Rectal smooth muscle tissue (tissue), 1 donor: ENCODE measurements around the gene SNX11.

Experiments
- H3K27ac ChIP-seq: one replicate; pipeline ENCODE4 v1.7.0; 2013; ENCODE audit warnings: low read depth, low read length, inconsistent platforms
- H3K27me3 ChIP-seq: one replicate; pipeline ENCODE4 v1.7.0; 2013; ENCODE audit warnings: low read length; ENCODE audit not compliant: control insufficient read depth, insufficient read depth
- H3K36me3 ChIP-seq: one replicate; pipeline ENCODE4 v1.7.0; 2013; ENCODE audit warnings: low read length; ENCODE audit not compliant: control insufficient read depth, insufficient read depth
- H3K4me1 ChIP-seq: one replicate; pipeline ENCODE4 v1.7.0; 2013; ENCODE audit warnings: low read length; ENCODE audit not compliant: control insufficient read depth, insufficient read depth
- H3K4me3 ChIP-seq: one replicate; pipeline ENCODE4 v1.7.0; 2013; ENCODE audit warnings: low read length
- H3K9ac ChIP-seq: one replicate; pipeline ENCODE4 v1.7.0; 2013; ENCODE audit warnings: low read length

SNX11 gene

DNA sequence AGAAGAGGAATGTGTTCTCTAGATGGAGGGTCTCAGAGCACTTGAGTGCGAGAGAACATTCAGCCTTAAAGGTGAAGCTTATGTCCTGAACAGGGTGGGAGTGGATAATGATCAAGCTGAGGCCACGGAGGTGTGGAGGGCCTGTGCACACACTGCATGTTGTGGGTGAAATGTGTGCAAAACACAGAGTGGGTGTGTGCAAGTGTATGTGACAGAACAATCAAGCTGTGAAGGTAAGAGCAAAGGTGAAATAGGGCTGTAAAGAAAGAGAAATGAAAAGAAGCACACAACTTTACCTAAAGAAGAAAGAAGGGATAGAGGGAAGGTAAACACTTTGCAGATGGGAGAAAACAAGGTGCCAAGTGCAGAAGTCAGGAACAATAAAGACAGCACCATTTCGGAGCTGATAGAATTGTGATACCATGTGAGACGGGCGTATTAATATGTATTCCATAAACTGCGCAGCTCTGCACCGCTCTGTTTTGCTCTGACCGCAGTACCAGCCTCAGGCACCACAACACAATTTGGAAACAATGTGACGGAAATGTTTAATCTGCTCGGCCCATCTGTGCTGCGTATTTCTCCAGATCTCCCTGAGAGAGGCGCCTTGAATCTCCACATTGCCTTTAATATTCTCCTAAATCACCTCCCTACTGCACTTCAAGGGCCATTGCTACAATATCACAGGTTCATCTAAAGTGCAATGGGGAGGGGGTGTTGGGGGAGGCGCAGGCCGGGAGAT is 40.6 kb downstream of the SNX11 start:
- Histone ChIP-seq H3K27me3 (peaks cover 5% of the 10 kb centered on the region), H3K9ac (no peak overlapping the region), H3K4me1 (no peaks in the 10 kb centered on the region), H3K4me3 (no peak overlapping the region), H3K36me3 (no peaks in the 10 kb centered on the region), H3K27ac (no peak overlapping the region)

DNA sequence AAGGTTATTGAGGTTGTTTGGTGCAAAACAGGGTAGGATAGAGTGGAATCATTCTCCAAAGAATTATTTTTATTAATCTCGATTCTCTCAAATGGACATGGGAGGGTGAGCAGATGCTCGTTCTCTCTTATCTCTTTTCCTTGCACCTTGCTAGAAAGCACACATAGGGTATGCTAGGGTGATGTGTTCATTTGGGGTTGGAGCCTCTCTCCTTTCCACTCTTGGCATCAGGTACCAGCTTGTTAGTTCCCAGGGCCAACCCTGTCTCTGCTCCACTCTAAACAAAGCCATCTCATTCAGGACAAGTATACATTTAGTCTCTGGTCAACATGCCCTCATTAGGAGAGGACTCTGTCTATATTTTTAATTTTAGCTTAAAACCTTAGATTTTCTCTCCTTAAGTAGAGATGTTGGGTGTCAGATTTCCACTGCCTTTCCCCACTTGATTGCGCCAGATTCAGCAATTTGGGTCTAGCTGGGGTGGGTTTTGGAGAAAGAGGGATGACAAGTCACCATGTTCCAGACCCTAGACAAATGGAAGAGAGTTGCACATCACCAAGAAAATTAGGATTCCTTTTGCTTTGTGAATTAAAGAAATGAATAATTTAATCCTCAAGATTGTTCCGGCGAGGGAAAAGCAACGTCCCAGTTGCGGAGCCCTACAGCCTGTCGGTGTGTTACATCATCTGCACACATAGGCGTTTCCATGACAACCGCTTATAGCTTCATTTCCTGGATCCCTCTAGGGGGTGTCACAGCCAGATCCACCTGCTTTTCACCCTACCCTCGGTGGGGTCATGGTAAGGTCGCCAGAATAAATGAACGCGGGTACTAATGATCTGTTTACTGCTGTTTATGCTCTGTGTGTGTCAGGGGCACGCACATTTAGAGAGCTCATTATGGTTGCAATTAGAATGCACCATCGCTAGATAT is 41.6 kb downstream of the SNX11 start:
- Histone ChIP-seq H3K9ac (no peak overlapping the region), H3K36me3 (no peaks in the 10 kb centered on the region), H3K27me3 (peaks cover 5% of the 10 kb centered on the region), H3K27ac (no peak overlapping the region), H3K4me3 (no peak overlapping the region), H3K4me1 (no peaks in the 10 kb centered on the region)

DNA sequence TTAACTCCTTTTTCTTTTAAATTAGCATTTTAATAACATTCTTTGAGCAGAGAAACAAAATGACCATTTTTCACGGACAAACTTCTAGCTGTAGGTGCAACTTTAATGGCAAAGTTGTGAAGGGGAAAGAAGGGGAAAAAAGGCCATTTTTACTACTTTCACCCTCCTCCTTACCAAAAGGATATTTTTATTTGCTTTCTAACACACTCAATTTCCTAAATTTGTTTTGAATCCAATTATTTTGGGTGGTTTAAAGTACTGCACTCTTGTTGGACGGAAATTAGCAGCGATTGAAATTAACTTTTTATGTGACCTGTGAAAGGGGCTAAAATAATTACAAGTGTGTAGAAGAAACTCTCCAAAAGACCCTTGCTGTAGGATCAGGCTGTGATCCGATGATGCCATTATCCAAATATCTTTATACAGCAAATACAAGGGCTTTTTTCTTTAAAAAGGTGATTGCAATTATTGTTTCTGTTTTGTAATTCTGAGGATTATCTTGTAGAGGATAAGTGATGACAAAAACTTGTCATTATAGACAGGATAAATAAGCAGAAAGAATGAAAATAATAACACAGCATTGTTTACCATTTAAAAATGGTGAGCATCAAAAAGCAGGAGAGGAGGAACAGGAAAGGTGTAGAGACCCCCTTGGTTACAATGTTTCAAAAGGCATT is 42.4 kb downstream of the SNX11 start:
- no peaks in the 10 kb centered on the region for H3K36me3 ChIP-seq
- H3K4me1 ChIP-seq = no peaks in the 10 kb centered on the region
- H3K27ac ChIP-seq = no peak overlapping the region
- H3K9ac ChIP-seq = no peak overlapping the region
- H3K27me3 ChIP-seq = peaks cover 5% of the 10 kb centered on the region
- H3K4me3 ChIP-seq = no peak overlapping the region

DNA sequence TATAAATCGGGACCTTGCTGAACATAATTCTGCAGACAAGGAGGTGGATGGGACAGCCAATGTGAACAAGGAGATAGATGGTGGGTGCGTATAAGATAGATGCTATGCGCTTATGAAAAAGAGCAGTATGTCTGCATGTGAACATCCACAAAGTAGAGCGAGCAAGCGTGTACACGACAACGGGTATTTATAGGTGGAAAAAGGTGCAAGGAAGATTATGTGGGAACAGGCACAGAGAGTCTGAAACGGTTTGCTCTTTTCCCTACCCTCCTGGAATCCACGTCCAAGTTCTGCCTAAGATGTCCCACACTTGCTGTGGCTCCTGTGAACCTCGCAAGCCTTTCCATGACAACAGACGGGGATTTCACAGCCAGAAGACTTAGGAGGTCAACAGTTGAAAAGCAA is 43.0 kb downstream of the SNX11 start:
- no peak overlapping the region for H3K4me3 ChIP-seq
- H3K9ac ChIP-seq = no peak overlapping the region
- H3K27ac ChIP-seq = no peak overlapping the region
- H3K4me1 ChIP-seq = no peaks in the 10 kb centered on the region
- no peaks in the 10 kb centered on the region for H3K36me3 ChIP-seq
- H3K27me3 ChIP-seq = peaks cover 5% of the 10 kb centered on the region

DNA sequence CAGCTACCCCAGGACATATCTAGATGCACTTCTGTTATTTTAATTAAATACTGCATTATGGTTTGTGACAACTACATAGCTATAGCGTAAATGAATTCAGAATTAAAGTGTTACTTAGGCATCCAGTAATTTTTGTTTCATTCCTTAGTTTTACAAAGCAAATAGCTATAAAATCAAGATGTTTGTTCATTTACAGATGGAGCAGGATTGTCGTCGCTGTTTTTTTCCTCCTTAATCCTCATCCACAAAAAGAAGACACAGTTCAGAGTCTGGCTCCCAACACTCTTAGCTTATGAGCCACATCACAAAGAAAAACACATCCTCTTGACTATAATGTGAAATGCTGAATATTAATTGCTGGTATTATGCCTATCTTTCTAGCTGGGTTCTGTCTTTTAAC is 43.7 kb downstream of the SNX11 start:
- no peak overlapping the region for H3K4me3 ChIP-seq
- H3K36me3 ChIP-seq = no peaks in the 10 kb centered on the region
- no peak overlapping the region for H3K9ac ChIP-seq
- H3K4me1 ChIP-seq = no peaks in the 10 kb centered on the region
- no peak overlapping the region for H3K27ac ChIP-seq
- H3K27me3 ChIP-seq = peaks cover 5% of the 10 kb centered on the region

DNA sequence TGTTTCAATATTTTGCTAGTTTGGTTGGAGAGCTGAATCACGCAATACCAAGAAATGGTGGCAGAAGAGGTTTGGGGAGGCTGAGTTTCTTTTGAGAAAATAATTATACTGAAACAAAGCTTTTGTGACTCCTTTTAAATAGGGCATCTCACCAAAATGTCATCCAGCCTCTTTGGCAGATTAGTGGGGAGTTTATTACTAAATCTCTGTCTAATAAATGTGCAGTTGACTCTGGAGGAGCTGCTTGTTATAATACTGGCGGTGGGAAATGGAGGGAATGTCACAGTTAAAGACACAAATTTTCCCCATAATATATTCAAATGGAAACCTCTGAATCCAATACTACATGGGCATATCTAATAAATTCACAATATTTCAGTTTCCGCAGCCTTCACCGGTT is 44.7 kb downstream of the SNX11 start:
- H3K9ac ChIP-seq = no peak overlapping the region
- no peak overlapping the region for H3K27ac ChIP-seq
- no peaks in the 10 kb centered on the region for H3K36me3 ChIP-seq
- H3K4me1 ChIP-seq = no peaks in the 10 kb centered on the region
- H3K4me3 ChIP-seq = no peak overlapping the region
- peaks cover 5% of the 10 kb centered on the region for H3K27me3 ChIP-seq

DNA sequence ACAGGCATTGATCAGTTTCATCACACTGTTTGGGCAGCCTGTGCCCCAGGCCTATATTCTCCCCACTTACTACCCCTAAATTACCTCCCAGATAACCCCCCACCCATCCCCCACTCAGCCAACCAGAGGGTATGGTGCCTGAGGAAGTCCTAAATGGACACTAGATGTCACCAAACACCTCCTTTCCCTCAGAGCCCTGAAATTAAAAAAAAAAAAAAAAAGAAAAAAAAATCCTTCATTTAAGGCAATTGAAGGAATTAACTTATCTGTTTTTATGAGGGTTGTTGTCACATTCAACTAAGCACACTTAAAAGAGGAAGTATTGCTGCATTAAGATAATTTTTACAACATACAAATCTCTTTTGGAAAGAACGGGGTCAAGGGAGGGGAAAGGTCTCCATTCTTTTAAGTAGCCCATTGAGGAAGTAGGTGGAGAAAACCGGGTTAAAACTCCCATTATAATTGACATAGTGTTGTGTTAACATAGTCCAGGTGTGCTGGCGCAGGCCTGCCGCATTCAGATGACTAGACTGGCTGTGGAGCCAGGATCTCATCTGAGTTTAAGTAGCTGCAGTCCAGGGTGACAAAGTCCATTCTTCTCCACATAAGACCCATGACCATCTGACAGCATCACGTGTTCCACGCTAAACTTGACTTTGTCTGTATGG is 46.3 kb downstream of the SNX11 start:
- Histone ChIP-seq H3K4me1 (no peaks in the 10 kb centered on the region), H3K27ac (no peak overlapping the region), H3K9ac (no peak overlapping the region), H3K36me3 (no peaks in the 10 kb centered on the region), H3K4me3 (no peak overlapping the region), H3K27me3 (peaks cover 5% of the 10 kb centered on the region)

DNA sequence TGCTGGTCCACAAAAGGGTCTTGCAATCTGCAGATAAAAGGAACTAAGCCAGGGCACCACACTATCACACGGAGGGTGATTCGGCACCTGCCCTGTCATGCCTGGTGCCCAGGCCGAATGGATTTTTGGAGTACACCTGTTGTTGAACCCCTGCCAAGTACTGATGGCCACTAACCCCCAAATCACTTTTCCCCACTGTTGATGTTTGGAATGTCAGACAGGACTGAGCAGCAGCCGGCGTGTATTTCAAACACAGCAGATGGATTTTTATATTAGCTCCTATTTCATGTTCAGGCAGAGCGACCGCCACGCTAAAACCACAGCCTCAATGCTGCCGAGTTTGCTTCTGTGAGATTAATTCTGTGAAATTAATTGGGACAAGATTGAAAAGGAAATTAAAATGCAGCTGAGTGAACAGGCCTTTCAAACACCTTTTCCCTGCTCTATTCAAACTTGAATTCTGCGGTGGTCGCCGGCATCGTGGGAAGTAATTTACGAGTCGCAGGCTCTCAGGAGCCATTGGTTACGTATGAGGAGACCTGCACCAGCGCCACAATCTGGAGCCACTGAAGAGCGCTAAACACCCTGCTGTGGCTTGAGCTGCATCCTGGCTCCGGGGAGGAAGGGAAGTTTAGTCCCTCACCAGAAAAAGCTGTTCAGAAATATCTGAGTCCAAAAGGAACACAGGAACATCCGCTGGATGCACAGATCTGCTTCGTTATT is 48.5 kb downstream of the SNX11 start:
- H3K9ac ChIP-seq = no peak overlapping the region

DNA sequence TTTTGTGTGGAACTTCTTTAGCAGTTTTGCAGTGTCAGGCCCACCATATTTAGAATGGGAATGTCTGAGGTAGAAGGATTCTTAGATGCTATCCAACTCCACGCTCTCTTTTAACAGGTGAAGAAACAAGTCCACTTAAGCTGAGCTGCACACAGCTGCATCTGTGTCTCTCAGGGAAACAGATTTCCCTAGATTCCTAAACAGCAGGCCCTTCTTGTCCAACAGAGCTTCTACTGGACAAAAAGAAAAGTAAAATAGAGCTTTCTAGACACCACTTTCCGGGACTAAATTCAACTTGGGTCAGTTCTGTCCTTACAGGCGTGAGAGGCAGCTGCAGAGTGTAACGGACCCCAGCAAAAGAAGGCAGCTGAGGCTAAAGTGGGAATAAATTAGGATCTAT is 51.7 kb downstream of the SNX11 start:
- H3K4me3 ChIP-seq = no peak overlapping the region
- H3K36me3 ChIP-seq = no peaks in the 10 kb centered on the region
- H3K27ac ChIP-seq = no peak overlapping the region
- no peaks in the 10 kb centered on the region for H3K27me3 ChIP-seq
- H3K4me1 ChIP-seq = no peaks in the 10 kb centered on the region
- H3K9ac ChIP-seq = no peak overlapping the region

More for the DNA sequence above, 48.5 kb downstream of the SNX11 start:
- H3K4me1 ChIP-seq = no peaks in the 10 kb centered on the region
- H3K4me3 ChIP-seq = no peak overlapping the region
- no peak overlapping the region for H3K27ac ChIP-seq
- no peaks in the 10 kb centered on the region for H3K27me3 ChIP-seq
- no peaks in the 10 kb centered on the region for H3K36me3 ChIP-seq

DNA sequence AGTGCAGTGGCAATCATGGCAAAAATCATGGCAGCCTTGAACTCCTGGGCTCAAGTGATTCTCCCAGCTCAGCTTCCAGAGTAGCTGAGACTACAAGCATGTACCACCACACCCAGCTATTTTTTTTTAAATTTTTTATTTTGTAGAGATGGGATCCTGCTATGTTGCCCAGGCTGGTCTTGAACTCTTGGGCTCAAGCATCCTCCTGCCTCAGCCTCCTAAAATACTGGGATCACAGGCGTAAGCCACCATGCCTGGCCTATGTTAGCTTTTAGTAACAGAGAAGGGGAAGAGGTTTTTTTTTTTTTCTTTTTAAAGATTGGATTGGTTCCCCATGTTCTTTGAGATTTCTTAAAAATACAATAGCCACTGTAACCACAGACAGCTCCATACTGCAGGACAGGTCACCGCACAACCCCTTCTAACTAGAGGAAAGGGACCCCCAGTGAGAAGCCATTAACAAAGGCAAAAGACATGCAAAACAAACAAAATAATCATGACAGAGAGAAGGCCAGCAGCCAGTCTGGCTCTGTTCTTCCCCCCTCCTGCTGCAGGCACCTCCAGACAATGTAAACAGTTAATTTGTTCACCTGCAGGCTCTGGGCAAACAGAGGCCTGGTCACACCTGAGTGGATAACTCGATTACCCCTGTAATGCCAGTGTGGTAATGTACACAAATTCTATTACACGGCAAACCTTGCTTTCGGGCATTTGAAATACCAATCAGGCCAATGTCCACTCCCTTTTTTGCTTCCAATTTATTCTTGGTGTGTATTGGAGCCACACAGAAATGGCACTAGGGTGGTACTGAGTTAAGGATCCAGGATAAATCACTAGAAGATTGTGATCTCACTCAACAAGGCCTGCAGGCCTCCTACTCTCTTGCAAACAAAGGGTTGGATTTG is 52.9 kb downstream of the SNX11 start:
- Histone ChIP-seq H3K9ac (no peak overlapping the region), H3K27ac (no peak overlapping the region), H3K36me3 (no peaks in the 10 kb centered on the region), H3K4me1 (no peaks in the 10 kb centered on the region), H3K4me3 (no peak overlapping the region), H3K27me3 (no peaks in the 10 kb centered on the region)
